ENCODE results near the gene NSUN6. TPM values are rescaled to one million over a fixed set of nuclear protein-coding genes. Genes with fewer than 3 reads are reported as not detected.

The NSUN6 gene
- total RNA-seq, 6 donors from 2014 or later, result 5.9 to 35.6 (median 16.0) TPM

- WGBS, 2 donors, result 85 to 88% methylated on average over 19 of the region's 19 CpGs
- DNase-seq (no peak), ATAC-seq (ENCODE audit: low FRiP score in 2 of 2) (no peak)
- Histone ChIP-seq H3K9me3 (no peaks in the 10 kb centered on the region), H3K4me1 (peaks cover 20 to 42% (median 23%) of the 10 kb centered on the region in 4 donors), H3K36me3 (no peaks in the 10 kb centered on the region), H3K4me3 (peak overlapping the region in 3 of 4 donors; percentile 1 to 78 (median 68)), H3K27me3 (no peaks in the 10 kb centered on the region), H3K27ac (peak overlapping the region in 3 of 4 donors; percentile 91 to 99 (median 94))
- TF ChIP-seq EP300 (IDR thresholded peaks at IDR 0.05), result no peak
These were observed 9.5 kb upstream of the NSUN6 start for GRCh38 chr10:18660816-18661431.

- no peaks in the 10 kb centered on the region for H3K9me3 ChIP-seq
- H3K4me1 ChIP-seq, result peaks cover 12 to 34% (median 16%) of the 10 kb centered on the region in 4 donors
- ATAC-seq (ENCODE audit: low FRiP score in 2 of 2) (peak in 1 of 2 donors; percentile 3), DNase-seq (peak in 1 of 2 donors; percentile 64)
- no peaks in the 10 kb centered on the region for H3K36me3 ChIP-seq
- H3K27me3 ChIP-seq, result no peaks in the 10 kb centered on the region
- H3K27ac ChIP-seq, result peak overlapping the region; percentile 91 to 99 (median 94)
- WGBS, 2 donors, result 0% methylated on average over 23 of the region's 23 CpGs
- no peak for TF ChIP-seq POLR2A (IDR thresholded peaks at IDR 0.05)
- TF ChIP-seq POLR2AphosphoS5 (IDR thresholded peaks at IDR 0.05), result no peak
- no peak for TF ChIP-seq EP300 (IDR thresholded peaks at IDR 0.05)
- TF ChIP-seq, protein P1, sequence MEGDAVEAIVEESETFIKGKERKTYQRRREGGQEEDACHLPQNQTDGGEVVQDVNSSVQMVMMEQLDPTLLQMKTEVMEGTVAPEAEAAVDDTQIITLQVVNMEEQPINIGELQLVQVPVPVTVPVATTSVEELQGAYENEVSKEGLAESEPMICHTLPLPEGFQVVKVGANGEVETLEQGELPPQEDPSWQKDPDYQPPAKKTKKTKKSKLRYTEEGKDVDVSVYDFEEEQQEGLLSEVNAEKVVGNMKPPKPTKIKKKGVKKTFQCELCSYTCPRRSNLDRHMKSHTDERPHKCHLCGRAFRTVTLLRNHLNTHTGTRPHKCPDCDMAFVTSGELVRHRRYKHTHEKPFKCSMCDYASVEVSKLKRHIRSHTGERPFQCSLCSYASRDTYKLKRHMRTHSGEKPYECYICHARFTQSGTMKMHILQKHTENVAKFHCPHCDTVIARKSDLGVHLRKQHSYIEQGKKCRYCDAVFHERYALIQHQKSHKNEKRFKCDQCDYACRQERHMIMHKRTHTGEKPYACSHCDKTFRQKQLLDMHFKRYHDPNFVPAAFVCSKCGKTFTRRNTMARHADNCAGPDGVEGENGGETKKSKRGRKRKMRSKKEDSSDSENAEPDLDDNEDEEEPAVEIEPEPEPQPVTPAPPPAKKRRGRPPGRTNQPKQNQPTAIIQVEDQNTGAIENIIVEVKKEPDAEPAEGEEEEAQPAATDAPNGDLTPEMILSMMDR (IDR thresholded peaks at IDR 0.05), result no peak
- peak overlapping the region; percentile 68 to 90 (median 76) for H3K4me3 ChIP-seq
These were observed 8.6 kb upstream of the NSUN6 start for GRCh38 chr10:18659819-18660535.

- Histone ChIP-seq H3K9me3 (no peaks in the 10 kb centered on the region), H3K4me1 (peaks cover 12 to 32% (median 16%) of the 10 kb centered on the region in 4 donors), H3K36me3 (no peaks in the 10 kb centered on the region), H3K27me3 (no peaks in the 10 kb centered on the region), H3K27ac (peak within 1 kb of the TSS; percentile 91 to 99 (median 94)), H3K4me3 (peak within 1 kb of the TSS; percentile 68 to 90 (median 76))
- ATAC-seq (ENCODE audit: low FRiP score in 2 of 2), result peak; percentile 99 to 100
- peak; percentile 97 to 98 for DNase-seq
- WGBS, 2 donors, result 0 to 1% methylated on average over 33 to 48 of the region's 72 CpGs
- TF ChIP-seq POLR2AphosphoS5 (IDR thresholded peaks at IDR 0.05) (peak; percentile 97 to 98), EP300 (IDR thresholded peaks at IDR 0.05) (peak in 3 of 4 donors; percentile 59 to 99 (median 98)), POLR2A (IDR thresholded peaks at IDR 0.05) (peak in 3 of 4 donors; percentile 51 to 85 (median 73))
- TF ChIP-seq, protein P1 (IDR thresholded peaks at IDR 0.05), result peak in 2 of 6 experiments; percentile 2 to 30
These were observed 7.9 kb upstream of the NSUN6 start, which contains the start of gene ARL5B for GRCh38 chr10:18659125-18659818. ARL5B (plus strand) TSS chr10:18659431; CDS start chr10:18659638, 207 bp downstream.

DNA sequence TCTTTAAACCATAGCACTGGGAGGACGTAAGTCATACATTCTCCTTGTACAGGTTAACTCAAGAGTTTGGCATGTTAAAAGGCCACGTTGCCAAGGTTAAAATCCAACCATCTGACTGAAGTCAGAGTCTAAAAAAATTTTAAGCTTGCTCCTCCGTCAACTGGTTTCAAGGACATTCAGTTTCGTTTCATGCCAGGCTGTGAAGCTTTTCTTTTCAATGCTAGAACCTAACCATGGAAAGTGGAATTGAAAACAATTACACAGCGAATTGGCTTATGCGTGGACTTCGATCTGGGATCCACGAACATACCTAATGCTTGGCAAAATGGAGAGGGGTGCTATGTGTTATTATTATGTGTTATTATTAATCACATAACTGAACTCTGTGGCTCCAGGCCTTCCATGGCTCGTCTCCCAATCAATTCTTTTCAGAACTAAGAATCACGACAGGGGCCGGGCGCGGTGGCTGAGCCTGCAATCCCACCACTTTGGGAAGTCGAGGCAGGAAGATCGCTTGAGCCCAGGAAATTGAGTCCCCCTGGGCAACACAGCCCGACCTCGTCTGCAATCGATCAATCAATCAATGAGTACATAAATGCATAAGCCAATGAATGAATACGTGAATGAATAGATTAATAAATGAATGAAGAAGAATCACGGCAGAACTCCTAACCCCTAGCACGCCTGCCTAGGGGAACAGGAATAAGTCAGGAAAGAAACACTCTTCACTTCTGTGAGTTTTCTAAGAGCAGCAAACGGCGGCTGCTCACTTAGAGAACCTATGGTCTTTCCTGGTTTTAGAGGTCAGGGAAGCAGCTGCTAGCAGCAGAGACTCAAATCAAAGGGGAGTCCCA, 7.1 kb upstream of the NSUN6 start:
- no peaks in the 10 kb centered on the region for H3K9me3 ChIP-seq
- H3K4me1 ChIP-seq, result peaks cover 12 to 32% (median 16%) of the 10 kb centered on the region in 4 donors
- H3K27ac ChIP-seq, result peak overlapping the region; percentile 91 to 99 (median 94)
- DNase-seq (peak in 1 of 2 donors; percentile 72), ATAC-seq (ENCODE audit: low FRiP score in 2 of 2) (no peak)
- no peaks in the 10 kb centered on the region for H3K36me3 ChIP-seq
- H3K4me3 ChIP-seq, result peak overlapping the region; percentile 62 to 90 (median 73)
- TF ChIP-seq, protein P1 (IDR thresholded peaks at IDR 0.05), result no peak
- TF ChIP-seq EP300 (IDR thresholded peaks at IDR 0.05), result no peak
- H3K27me3 ChIP-seq, result no peaks in the 10 kb centered on the region
- 13 to 19% methylated on average over 23 of the region's 23 CpGs for WGBS, 2 donors
